K562 (cell line): ENCODE results near the gene STX2. TPM values are rescaled to one million over a fixed set of nuclear protein-coding genes. Genes with fewer than 3 reads are reported as not detected.

Experiments used
- ATAC-seq: fragments of 200-7000 bp; cut with Tn5 transposase; 3 replicates; pipeline ENCODE4 v1.9.1; 2020; ENCODE audit warnings: moderate library complexity
- BruUV-seq: library from RNA; stranded (reverse); fragments of 400-500 nt; replicated peaks from 2 replicates; lab custom pipeline; 2021; lab: Mats Ljungman, UMichigan
- CTCF ChIA-PET: fragments of 300-600 bp; formaldehyde crosslinking; extraction: SDS; loops from one replicate; lab custom pipeline; 2021; ENCODE audit warnings: low intra/inter-chr PET ratio; lab: Yijun Ruan, JAX
- POLR2A ChIA-PET: fragments of 300-600, 350-650 bp; sonication (Branson Sonifier 250); formaldehyde crosslinking; extraction: SDS; loops from one replicate; lab custom pipeline; 2021; ENCODE audit warnings: antibody characterized with exemption, inconsistent platforms; lab: Yijun Ruan, JAX
- DNase-seq, 4 experiments: peaks; one replicate each; pipeline versions ENCODE4 v3.0.0 to v3.0.0-alpha.2; 2011 to 2018; ENCODE audit warnings: low spot score in 3 of 4, mixed read lengths in 3 of 4; ENCODE audit errors: extremely low read depth in 1 of 4
- FAIRE-seq: peaks from 2 replicates; lab custom pipeline; 2011; peaks lifted over from hg19 to GRCh38; lab: Jason Lieb, UNC
- H2AFZ ChIP-seq: 2 replicates; pipeline ENCODE4 v1.6.0; 2011; ENCODE audit warnings: low read depth, low read length, control low read depth, inconsistent platforms
- H3K27ac ChIP-seq: fragments of 200-600 bp; 3 replicates; pipeline ENCODE4 v1.8.0; 2011; ENCODE audit warnings: low read depth, mild to moderate bottlenecking, control low read depth, inconsistent platforms, low read length, moderate library complexity, mixed read lengths; ENCODE audit errors: extremely low read depth
- H3K27me3 ChIP-seq, 2 experiments: fragments of 300-600 bp in 1 of 2; 2 replicates in 1 of 2; 3 replicates in 1 of 2; pipeline versions ENCODE4 v1.6.0 to v1.8.0; 2011; ENCODE audit warnings: inconsistent platforms in 2 of 2, low read length in 2 of 2, mild to moderate bottlenecking in 1 of 2, mixed read lengths in 1 of 2, moderate library complexity in 1 of 2; ENCODE audit not compliant: control insufficient read depth in 2 of 2, insufficient read depth in 2 of 2
- H3K36me3 ChIP-seq: fragments of 300-600 bp; 3 replicates; pipeline ENCODE4 v1.8.0; 2011; ENCODE audit warnings: mild to moderate bottlenecking, low read length, inconsistent platforms; ENCODE audit not compliant: control insufficient read depth, insufficient read depth
- H3K4me1 ChIP-seq, 2 experiments: fragments of 200-600 bp in 1 of 2; replicated peaks in 1 of 2; 2 replicates in 1 of 2; 3 replicates in 1 of 2; pipeline versions ENCODE4 v1.5.1 to v1.8.0; 2011; ENCODE audit warnings: inconsistent platforms in 2 of 2, low read length in 2 of 2, mild to moderate bottlenecking in 1 of 2, mixed read lengths in 1 of 2, moderate library complexity in 1 of 2; ENCODE audit not compliant: control insufficient read depth in 2 of 2, insufficient read depth in 2 of 2
- H3K4me2 ChIP-seq: 2 replicates; pipeline ENCODE4 v1.6.1; 2011; ENCODE audit warnings: low read length, control low read depth, inconsistent platforms, mixed read lengths; ENCODE audit not compliant: insufficient read depth
- H3K4me3 ChIP-seq: fragments of 200-600 bp; sonication (generic), shearing (Covaris generic); 2 replicates; pipeline ENCODE4 v1.5.1; 2016; ENCODE audit warnings: control low read depth, inconsistent platforms
- H3K79me2 ChIP-seq: fragments of 200-600 bp; 3 replicates; pipeline ENCODE4 v1.8.0; 2011; ENCODE audit warnings: low read length, inconsistent platforms; ENCODE audit not compliant: control insufficient read depth, insufficient read depth
- H3K9ac ChIP-seq, 2 experiments: 2 replicates each; pipeline versions ENCODE4 v1.6.0 to v1.6.1; 2011; ENCODE audit warnings: low read depth in 2 of 2, low read length in 2 of 2, control low read depth in 1 of 2, inconsistent platforms in 1 of 2, mild to moderate bottlenecking in 1 of 2, mixed read lengths in 1 of 2; ENCODE audit not compliant: insufficient read depth in 1 of 2
- H3K9me1 ChIP-seq: one replicate; pipeline ENCODE4 v1.6.0; 2011; ENCODE audit warnings: inconsistent platforms, mild to moderate bottlenecking, low read length, moderate library complexity; ENCODE audit not compliant: control insufficient read depth, insufficient read depth
- H3K9me3 ChIP-seq: replicated peaks from 2 replicates; pipeline ENCODE4 v1.5.1; 2011; ENCODE audit warnings: low read depth, low read length, inconsistent platforms; ENCODE audit not compliant: control insufficient read depth, insufficient read depth
- H4K20me1 ChIP-seq: replicated peaks from 2 replicates; pipeline ENCODE4 v1.6.1; 2011; ENCODE audit warnings: low read length, inconsistent platforms, mixed read lengths; ENCODE audit not compliant: control insufficient read depth, insufficient read depth
- BRD4 ChIP-seq: fragments of 200-600 bp; sonication (generic); IDR thresholded peaks from 2 replicates; pipeline ENCODE4 v1.6.1; 2017; ENCODE audit warnings: inconsistent platforms
- HDAC6 ChIP-seq: IDR thresholded peaks from 2 replicates; pipeline ENCODE4 v1.6.1; 2012; ENCODE audit warnings: low read depth, mild to moderate bottlenecking, control low read depth, inconsistent platforms, low read length, moderate library complexity
- PCBP1 ChIP-seq: fragments of 200-400 bp; formaldehyde crosslinking; IDR thresholded peaks from 2 replicates; pipeline ENCODE4 v1.6.1; 2018; ENCODE audit warnings: mild to moderate bottlenecking, low read depth, low read length; ENCODE audit not compliant: poor library complexity, severe bottlenecking
- PHB ChIP-seq: fragments of 250-450 bp; sonication (Bioruptor Pico); IDR thresholded peaks from 2 replicates; pipeline ENCODE4 v1.5.0; 2021
- POLR3G ChIP-seq: IDR thresholded peaks from 2 replicates; pipeline ENCODE4 v1.6.1; 2011; ENCODE audit not compliant: insufficient read length, insufficient replicate concordance; ENCODE audit errors: extremely low read depth
- PPARD ChIP-seq: fragments of 250-450 bp; sonication (Bioruptor Pico); IDR thresholded peaks from 2 replicates; pipeline ENCODE4 v1.8.0; 2022; ENCODE audit warnings: inconsistent platforms, mild to moderate bottlenecking, moderate library complexity
- SMARCE1 ChIP-seq: fragments of 450-650 bp; IDR thresholded peaks from 2 replicates; pipeline ENCODE4 v1.7.1; 2016; ENCODE audit warnings: mild to moderate bottlenecking
- SNIP1 ChIP-seq: fragments of 450-650 bp; IDR thresholded peaks from 2 replicates; pipeline ENCODE4 v1.7.1; 2017; ENCODE audit warnings: low read depth, mild to moderate bottlenecking
- ZNF384 ChIP-seq: IDR thresholded peaks from 2 replicates; pipeline ENCODE4 v1.6.1; 2012; ENCODE audit warnings: low read depth, low read length, improper control_type of control experiment
- whole genome bisulfite sequencing: fragments of 100-300 bp; shearing (Covaris generic); methylation state at CpG from one replicate; pipeline ENCODE4 v1.1.6; 2016; ENCODE audit warnings: low coverage, mixed read lengths; ENCODE audit not compliant: insufficient coverage; ENCODE audit errors: missing lambda C conversion rate; 5-methylcytosine and 5-hydroxymethylcytosine counted together
- in situ Hi-C: fragments of 300-500 bp; cut with MboI; formaldehyde crosslinking; loops from 4 replicates; pipeline ENCODE4 v1.15.0; 2018; ENCODE audit warnings: inconsistent platforms, mixed read lengths
- intact Hi-C: fragments of 100-400 bp; cut with micrococcal nuclease; formaldehyde crosslinking; loops from 2 replicates; pipeline ENCODE4 v1.14.2; 2022
- polyA plus RNA-seq, 8 experiments: library from polyadenylated mRNA; depleted of rRNA in 4 of 8; stranded (reverse) in 5 of 8; unstranded in 3 of 8; fragments of >200 nt; fragmentation: Nextera tagmentation in 2 of 8; fragmentation: Illumina TruSeq in 1 of 8; extraction: Ambion mirVana in 2 of 8; extraction: Trizol in 1 of 8; gene quantifications; 2 replicates each; pipeline versions ENCODE4 v1.2.1 to v1.2.3, GENCODE V29; 2011 to 2014; ENCODE audit warnings: inconsistent platforms in 1 of 8, missing spikeins in 1 of 8
- total RNA-seq, 7 experiments: library from RNA; depleted of rRNA in 6 of 7; stranded (reverse); fragments of >200 nt in 6 of 7; fragmentation: Illumina TruSeq in 2 of 7; extraction: Trizol in 2 of 7; gene quantifications; 2 replicates each; pipeline versions ENCODE4 v1.2.1 to v1.2.3, GENCODE V29; 2011 to 2021; ENCODE audit warnings: low replicate concordance in 1 of 7
- TF ChIP-seq, protein P1 (sequence below): fragments of 250-450 bp; sonication (Bioruptor Pico); IDR thresholded peaks from 2 replicates; pipeline ENCODE4 v1.5.0; 2021; ENCODE audit warnings: mild to moderate bottlenecking, borderline replicate concordance
- TF ChIP-seq, protein P2 (sequence below): sonication (generic); formaldehyde crosslinking; IDR thresholded peaks from 2 replicates; pipeline ENCODE4 v1.8.0; 2022; ENCODE audit warnings: mild to moderate bottlenecking, missing genetic modification reagents

The STX2 gene
- total and polyA plus RNA-seq, 9 of the 15 experiments (the other 6 are each of a cell fraction or from before 2014, with no cell fraction given): 22.2 to 54.6 (median 30.8) TPM

DNA sequence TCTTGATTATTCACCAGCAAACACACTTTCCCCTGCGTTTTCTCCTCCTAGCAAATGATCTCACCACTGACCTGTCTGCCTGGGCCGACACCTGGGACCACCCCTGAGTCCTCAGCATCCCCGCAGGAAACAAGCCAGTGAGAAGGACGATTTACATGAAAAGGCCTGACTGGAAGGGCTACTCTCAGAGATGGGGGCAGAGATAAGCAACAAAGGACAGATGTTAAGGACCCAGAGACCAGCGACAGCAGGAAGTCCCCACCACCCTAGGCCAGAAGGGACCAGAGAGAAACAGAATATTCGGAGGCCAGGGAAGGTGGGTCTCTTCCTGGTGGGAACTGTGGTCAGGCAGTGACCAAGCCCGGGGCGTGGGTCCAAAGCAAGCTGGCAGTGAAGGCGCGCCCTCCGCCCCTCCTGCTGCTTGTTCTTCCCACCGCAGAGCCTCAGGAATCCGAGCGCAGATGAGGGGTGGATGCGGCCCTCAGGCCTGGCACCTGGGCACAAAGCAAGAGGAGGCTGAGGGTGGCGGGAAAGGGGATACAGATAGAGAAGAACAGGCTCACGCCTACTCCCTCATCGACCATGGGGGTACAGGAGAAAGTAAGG is 55.8 kb downstream of the STX2 start:
- no peak overlapping the region for H3K27ac ChIP-seq
- ATAC-seq (no peak), FAIRE-seq (no peak), DNase-seq (no peak)
- no peak overlapping the region for H3K4me3 ChIP-seq
- WGBS: 78% methylated on average over 18 of the region's 18 CpGs
- H3K9ac ChIP-seq: peak overlapping the region in 1 of 2 experiments; percentile 35; a peak in 2 of 4 replicates
- H3K79me2 ChIP-seq: no peaks in the 10 kb centered on the region
- H3K36me3 ChIP-seq: peaks cover 9% of the 10 kb centered on the region; the same call in 1 of the 3 replicates
- H3K4me2 ChIP-seq: no peak overlapping the region
- no peaks in the 10 kb centered on the region; the same call in 1 of the 2 replicates for H3K9me3 ChIP-seq
- no TSS peak for BruUV-seq
- in situ Hi-C loops: no loop called here
- CTCF ChIA-PET: no interaction called here
- intact Hi-C loops: no loop called here
- H3K27me3 ChIP-seq: no peaks in the 10 kb centered on the region
- peaks cover 0 to 4% of the 10 kb centered on the region in 2 experiments; a peak in 1 of 5 replicates for H3K4me1 ChIP-seq
- no peaks in the 10 kb centered on the region for H3K9me1 ChIP-seq
- TF ChIP-seq PCBP1 (no peak), PPARD (CRISPR knock-in tag) (no peak), PHB (CRISPR knock-in tag) (no peak), POLR3G (no peak), SMARCE1 (no peak), HDAC6 (no peak), ZNF384 (no peak), SNIP1 (no peak), BRD4 (no peak)
- TF ChIP-seq, protein P1, sequence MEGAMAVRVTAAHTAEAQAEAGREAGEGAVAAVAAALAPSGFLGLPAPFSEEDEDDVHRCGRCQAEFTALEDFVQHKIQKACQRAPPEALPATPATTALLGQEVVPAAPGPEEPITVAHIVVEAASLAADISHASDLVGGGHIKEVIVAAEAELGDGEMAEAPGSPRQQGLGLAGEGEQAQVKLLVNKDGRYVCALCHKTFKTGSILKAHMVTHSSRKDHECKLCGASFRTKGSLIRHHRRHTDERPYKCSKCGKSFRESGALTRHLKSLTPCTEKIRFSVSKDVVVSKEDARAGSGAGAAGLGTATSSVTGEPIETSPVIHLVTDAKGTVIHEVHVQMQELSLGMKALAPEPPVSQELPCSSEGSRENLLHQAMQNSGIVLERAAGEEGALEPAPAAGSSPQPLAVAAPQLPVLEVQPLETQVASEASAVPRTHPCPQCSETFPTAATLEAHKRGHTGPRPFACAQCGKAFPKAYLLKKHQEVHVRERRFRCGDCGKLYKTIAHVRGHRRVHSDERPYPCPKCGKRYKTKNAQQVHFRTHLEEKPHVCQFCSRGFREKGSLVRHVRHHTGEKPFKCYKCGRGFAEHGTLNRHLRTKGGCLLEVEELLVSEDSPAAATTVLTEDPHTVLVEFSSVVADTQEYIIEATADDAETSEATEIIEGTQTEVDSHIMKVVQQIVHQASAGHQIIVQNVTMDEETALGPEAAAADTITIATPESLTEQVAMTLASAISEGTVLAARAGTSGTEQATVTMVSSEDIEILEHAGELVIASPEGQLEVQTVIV (CRISPR knock-in tag): no peak
- TF ChIP-seq, protein P2, sequence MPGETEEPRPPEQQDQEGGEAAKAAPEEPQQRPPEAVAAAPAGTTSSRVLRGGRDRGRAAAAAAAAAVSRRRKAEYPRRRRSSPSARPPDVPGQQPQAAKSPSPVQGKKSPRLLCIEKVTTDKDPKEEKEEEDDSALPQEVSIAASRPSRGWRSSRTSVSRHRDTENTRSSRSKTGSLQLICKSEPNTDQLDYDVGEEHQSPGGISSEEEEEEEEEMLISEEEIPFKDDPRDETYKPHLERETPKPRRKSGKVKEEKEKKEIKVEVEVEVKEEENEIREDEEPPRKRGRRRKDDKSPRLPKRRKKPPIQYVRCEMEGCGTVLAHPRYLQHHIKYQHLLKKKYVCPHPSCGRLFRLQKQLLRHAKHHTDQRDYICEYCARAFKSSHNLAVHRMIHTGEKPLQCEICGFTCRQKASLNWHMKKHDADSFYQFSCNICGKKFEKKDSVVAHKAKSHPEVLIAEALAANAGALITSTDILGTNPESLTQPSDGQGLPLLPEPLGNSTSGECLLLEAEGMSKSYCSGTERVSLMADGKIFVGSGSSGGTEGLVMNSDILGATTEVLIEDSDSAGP: no peak
- H2AFZ ChIP-seq: no peak overlapping the region
- no peaks in the 10 kb centered on the region; the same call in 1 of the 2 replicates for H4K20me1 ChIP-seq
- POLR2A ChIA-PET: interaction anchor here (0.7 kb wide), 1 partner anchor 10 kb away, joined by 3 read pairs; no protein-coding TSS in a partner anchor
